ENCODE data around the gene CASKIN1. TPM values are rescaled to one million over a fixed set of nuclear protein-coding genes. Genes with fewer than 3 reads are reported as not detected.
A peak's percentile ranks its signal among the peaks of the same experiment; 100 is the strongest.

Gene CASKIN1
- total RNA-seq, 1 donor from 2014 or later: 2.4 TPM

DNA sequence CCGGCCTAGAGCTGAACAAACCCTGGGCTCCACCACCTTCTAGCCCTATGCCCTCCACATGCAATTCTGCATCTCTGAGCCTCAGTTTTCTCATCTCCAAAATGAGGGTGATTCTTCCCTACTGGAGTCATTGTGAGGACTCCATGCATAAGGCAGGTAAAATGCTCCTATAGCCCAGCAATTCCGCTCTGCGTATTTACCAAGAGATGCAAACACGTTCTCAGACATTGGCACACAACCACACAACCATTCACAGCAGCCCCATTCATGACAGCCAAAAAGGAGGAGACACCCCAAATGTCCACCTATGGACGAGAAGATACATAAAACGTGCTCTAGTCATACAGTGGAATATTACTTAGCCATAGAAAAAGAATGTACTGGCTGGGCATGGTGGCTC, 3.9 kb upstream of the CASKIN1 start:
- peaks cover 7% of the 10 kb centered on the region for H3K4me1 Mint-ChIP-seq (ENCODE audit: unreplicated experiment)
- H3K4me3 Mint-ChIP-seq (ENCODE audit: unreplicated experiment): peak overlapping the region; percentile 52
- H3K27me3 Mint-ChIP-seq (ENCODE audit: unreplicated experiment): peaks cover 17% of the 10 kb centered on the region
- no peaks in the 10 kb centered on the region for H3K9me3 Mint-ChIP-seq (ENCODE audit: unreplicated experiment)
- DNase-seq (ENCODE audit: low spot score): no peak
- no peak overlapping the region for H3K27ac Mint-ChIP-seq (ENCODE audit: unreplicated experiment)
- peaks cover 8% of the 10 kb centered on the region for H3K36me3 Mint-ChIP-seq (ENCODE audit: low read depth, unreplicated experiment)
- TF ChIP-seq, protein P1, sequence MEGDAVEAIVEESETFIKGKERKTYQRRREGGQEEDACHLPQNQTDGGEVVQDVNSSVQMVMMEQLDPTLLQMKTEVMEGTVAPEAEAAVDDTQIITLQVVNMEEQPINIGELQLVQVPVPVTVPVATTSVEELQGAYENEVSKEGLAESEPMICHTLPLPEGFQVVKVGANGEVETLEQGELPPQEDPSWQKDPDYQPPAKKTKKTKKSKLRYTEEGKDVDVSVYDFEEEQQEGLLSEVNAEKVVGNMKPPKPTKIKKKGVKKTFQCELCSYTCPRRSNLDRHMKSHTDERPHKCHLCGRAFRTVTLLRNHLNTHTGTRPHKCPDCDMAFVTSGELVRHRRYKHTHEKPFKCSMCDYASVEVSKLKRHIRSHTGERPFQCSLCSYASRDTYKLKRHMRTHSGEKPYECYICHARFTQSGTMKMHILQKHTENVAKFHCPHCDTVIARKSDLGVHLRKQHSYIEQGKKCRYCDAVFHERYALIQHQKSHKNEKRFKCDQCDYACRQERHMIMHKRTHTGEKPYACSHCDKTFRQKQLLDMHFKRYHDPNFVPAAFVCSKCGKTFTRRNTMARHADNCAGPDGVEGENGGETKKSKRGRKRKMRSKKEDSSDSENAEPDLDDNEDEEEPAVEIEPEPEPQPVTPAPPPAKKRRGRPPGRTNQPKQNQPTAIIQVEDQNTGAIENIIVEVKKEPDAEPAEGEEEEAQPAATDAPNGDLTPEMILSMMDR (IDR thresholded peaks at IDR 0.05; ENCODE audit: unreplicated experiment): no peak

DNA sequence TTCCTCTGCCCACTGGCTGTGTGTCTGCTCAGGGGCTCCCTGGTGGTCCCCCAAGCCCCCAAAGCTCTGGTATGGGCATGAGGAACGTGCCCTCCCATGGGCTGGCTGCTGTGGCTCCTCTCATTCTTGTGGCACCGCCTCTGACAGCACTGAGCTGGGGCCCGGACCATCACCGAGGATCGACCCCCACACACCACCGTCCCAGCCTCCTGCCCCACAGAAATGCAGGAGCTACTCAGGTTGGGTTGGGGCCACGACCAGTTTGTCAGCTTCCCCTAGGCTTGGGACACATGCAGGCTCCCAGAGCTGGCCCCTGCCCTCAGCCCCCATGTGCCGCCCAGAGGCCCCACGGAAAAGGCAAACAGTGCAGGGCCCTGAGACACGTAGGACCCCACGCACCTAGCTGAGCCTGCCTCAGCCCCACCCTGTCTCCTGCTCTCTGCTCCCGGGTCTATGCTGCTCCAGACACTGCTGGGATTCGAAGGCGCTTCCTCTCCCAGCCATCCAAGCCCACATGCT, 3.3 kb upstream of the CASKIN1 start:
- TF ChIP-seq, protein P1 (IDR thresholded peaks at IDR 0.05; ENCODE audit: unreplicated experiment): no peak

DNA sequence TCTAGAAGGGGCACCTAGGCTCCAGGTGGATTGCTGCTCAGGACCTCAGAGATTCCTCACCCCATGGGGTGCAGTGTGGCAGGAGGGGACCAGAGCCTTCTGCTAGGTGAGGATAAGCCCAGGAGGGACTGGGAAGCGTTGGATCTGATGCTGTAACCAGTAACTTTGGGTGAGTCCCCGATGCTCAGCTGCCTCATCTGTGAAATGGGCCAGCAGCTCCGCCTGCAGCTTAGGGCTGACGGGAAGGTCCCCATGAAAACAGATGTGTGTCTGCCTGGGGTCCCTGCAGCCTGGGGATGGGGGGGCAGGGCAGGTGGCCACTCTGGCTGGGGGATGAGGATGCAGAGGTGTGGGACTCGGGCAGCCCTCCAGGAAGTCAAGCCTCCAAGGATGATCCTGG, 2.7 kb upstream of the CASKIN1 start:
- TF ChIP-seq, protein P1 (IDR thresholded peaks at IDR 0.05; ENCODE audit: unreplicated experiment): no peak

More for the DNA sequence above, 3.3 kb upstream of the CASKIN1 start:
- Mint-ChIP-seq H3K27me3 (ENCODE audit: unreplicated experiment) (peaks cover 20% of the 10 kb centered on the region), H3K4me3 (ENCODE audit: unreplicated experiment) (no peak overlapping the region), H3K36me3 (ENCODE audit: low read depth, unreplicated experiment) (peaks cover 8% of the 10 kb centered on the region), H3K27ac (ENCODE audit: unreplicated experiment) (no peak overlapping the region), H3K4me1 (ENCODE audit: unreplicated experiment) (peaks cover 6% of the 10 kb centered on the region), H3K9me3 (ENCODE audit: unreplicated experiment) (no peaks in the 10 kb centered on the region)
- no peak for DNase-seq (ENCODE audit: low spot score)

DNA sequence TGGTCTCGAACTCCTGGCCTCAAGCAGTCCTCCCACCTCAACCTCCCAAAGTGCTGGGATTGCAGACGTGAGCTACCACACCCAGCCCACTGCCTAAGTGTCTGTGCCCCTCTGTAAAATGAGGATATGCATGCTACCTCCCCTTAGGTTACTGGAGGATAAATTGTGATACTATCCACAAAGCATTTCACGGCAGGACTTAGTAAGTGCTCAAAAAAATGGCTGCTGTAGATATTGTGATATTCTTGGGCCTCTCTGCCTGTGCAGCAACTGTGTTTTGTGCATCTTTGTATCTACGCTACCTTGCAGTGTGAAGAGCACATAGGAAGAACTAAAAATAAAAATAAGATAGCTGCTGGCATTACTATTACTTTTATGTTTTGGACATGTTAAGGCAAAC, 1.9 kb upstream of the CASKIN1 start:
- Mint-ChIP-seq H3K4me3 (ENCODE audit: unreplicated experiment) (peak overlapping the region; percentile 74), H3K27ac (ENCODE audit: unreplicated experiment) (no peak overlapping the region), H3K27me3 (ENCODE audit: unreplicated experiment) (peaks cover 19% of the 10 kb centered on the region), H3K36me3 (ENCODE audit: low read depth, unreplicated experiment) (peaks cover 4% of the 10 kb centered on the region), H3K9me3 (ENCODE audit: unreplicated experiment) (no peaks in the 10 kb centered on the region), H3K4me1 (ENCODE audit: unreplicated experiment) (peaks cover 2% of the 10 kb centered on the region)
- DNase-seq (ENCODE audit: low spot score): no peak
- TF ChIP-seq, protein P1 (IDR thresholded peaks at IDR 0.05; ENCODE audit: unreplicated experiment): no peak

More for the DNA sequence above, 2.7 kb upstream of the CASKIN1 start:
- DNase-seq (ENCODE audit: low spot score): no peak
- H3K4me3 Mint-ChIP-seq (ENCODE audit: unreplicated experiment): no peak overlapping the region
- peaks cover 2% of the 10 kb centered on the region for H3K4me1 Mint-ChIP-seq (ENCODE audit: unreplicated experiment)
- no peak overlapping the region for H3K27ac Mint-ChIP-seq (ENCODE audit: unreplicated experiment)
- peaks cover 4% of the 10 kb centered on the region for H3K36me3 Mint-ChIP-seq (ENCODE audit: low read depth, unreplicated experiment)
- no peaks in the 10 kb centered on the region for H3K9me3 Mint-ChIP-seq (ENCODE audit: unreplicated experiment)
- H3K27me3 Mint-ChIP-seq (ENCODE audit: unreplicated experiment): peaks cover 20% of the 10 kb centered on the region

DNA sequence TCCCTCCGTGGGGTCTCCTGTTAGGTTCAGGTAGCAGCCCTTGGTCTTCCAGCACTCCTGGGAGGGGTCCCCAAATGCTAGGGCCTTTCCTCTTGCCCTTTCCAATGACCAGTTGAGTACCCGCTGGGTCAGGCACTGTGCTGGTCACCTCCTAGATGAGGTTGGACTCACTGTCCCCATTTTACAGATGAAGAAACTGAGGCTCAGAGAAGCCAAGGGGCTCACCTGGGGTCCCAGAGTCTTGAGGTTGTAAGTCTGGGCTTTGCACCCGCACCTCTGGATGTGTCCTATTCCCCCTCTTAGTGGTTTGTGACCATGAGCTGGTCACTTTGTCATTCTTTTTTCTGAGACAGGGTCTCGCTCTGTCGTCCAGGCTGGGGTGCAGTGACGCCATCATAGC, 1.4 kb upstream of the CASKIN1 start:
- Mint-ChIP-seq H3K36me3 (ENCODE audit: low read depth, unreplicated experiment) (peaks cover 4% of the 10 kb centered on the region), H3K27me3 (ENCODE audit: unreplicated experiment) (peaks cover 21% of the 10 kb centered on the region), H3K4me3 (ENCODE audit: unreplicated experiment) (peak overlapping the region; percentile 74), H3K27ac (ENCODE audit: unreplicated experiment) (no peak overlapping the region), H3K4me1 (ENCODE audit: unreplicated experiment) (peaks cover 2% of the 10 kb centered on the region), H3K9me3 (ENCODE audit: unreplicated experiment) (no peaks in the 10 kb centered on the region)
- TF ChIP-seq, protein P1 (IDR thresholded peaks at IDR 0.05; ENCODE audit: unreplicated experiment): no peak
- no peak for DNase-seq (ENCODE audit: low spot score)

All from endothelial cell (in vitro differentiated cells).